ENCODE results near the gene MSH4.

The MSH4 gene

GRCh38 chr1:75932304-75932703 lies 135.6 kb downstream of the MSH4 start, which contains the start of gene ASB17:
ASB17 (minus strand) TSS chr1:75932404; CDS start chr1:75932291, 113 bp downstream.
- DNase-seq, result no peak

GRCh38 chr1:75937034-75937433 lies 140.4 kb downstream of the MSH4 start:
- DNase-seq, result no peak

- peak in 3 of 51 donors; percentile 0 to 2 (median 1) for DNase-seq
Measured at GRCh38 chr1:75943037-75943436, 146.4 kb downstream of the MSH4 start.

- no peak for DNase-seq
Measured at GRCh38 chr1:75950176-75950575, 153.5 kb downstream of the MSH4 start.

- DNase-seq, result no peak
Measured at GRCh38 chr1:75952016-75952415, 155.3 kb downstream of the MSH4 start.

GRCh38 chr1:75953461-75953860 lies 156.8 kb downstream of the MSH4 start:
- no peak for DNase-seq

- no peak for DNase-seq
Measured at GRCh38 chr1:75954586-75954985, 157.9 kb downstream of the MSH4 start.

Measured in hypothalamus (tissue), 51 donors.